ENCODE measurements around the gene PRPSAP1. TPM values are rescaled to one million over a fixed set of nuclear protein-coding genes. Genes with fewer than 3 reads are reported as not detected.

Gene PRPSAP1
- total RNA-seq, 1 experiment from 2014 or later: 47.8 TPM

DNA sequence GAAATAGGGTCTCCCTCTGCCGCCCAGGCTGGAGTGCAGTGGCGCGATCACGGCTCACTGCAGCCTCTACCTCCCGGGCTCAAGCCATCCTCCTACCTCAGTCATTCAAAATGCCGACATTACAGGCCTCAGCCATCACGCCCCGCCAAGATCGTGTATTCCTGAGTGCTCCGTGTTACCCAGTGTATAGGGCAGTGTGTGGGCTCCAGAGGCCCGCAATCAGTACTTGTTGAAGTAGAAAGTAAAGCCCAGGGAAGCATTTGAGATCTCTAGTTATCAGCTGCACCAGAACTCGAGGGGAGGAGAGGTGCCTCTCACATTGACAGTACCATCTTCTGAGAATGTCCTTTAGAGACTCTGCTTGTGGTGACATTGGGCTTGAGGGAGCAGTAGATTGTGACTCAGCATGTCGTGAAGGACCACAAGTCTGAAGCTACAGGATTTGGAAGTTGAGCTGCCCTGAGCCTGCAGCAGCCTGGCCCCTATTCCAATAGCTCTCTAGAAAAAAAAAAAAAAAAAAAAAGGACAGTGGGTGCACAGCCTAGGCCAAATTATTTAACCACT lies 1.1 kb upstream of the PRPSAP1 start:
- Histone ChIP-seq H3K36me3 (ENCODE audit: low read depth, low read length) (no peaks in the 10 kb centered on the region), H3K4me2 (ENCODE audit: low read length) (peak overlapping the region; percentile 90), H3F3A (ENCODE audit: low read length, unreplicated experiment) (no peaks in the 10 kb centered on the region), H3K27ac (ENCODE audit: low read length) (peak overlapping the region; percentile 27), H3K79me2 (ENCODE audit: low read length) (peaks cover 35% of the 10 kb centered on the region), H2AFZ (ENCODE audit: low read length) (peak overlapping the region; percentile 89), H4K20me1 (ENCODE audit: low read length) (no peaks in the 10 kb centered on the region), H3K9me2 (replicated peaks; ENCODE audit: low read length) (no peaks in the 10 kb centered on the region), H3K4me1 (ENCODE audit: insufficient read depth, low read length) (peaks cover 24% of the 10 kb centered on the region), H3K4me3 (ENCODE audit: low read length) (peak overlapping the region; percentile 92; the same call in 1 of the 2 replicates), H3K9me3 (ENCODE audit: low read length) (no peaks in the 10 kb centered on the region), H3K27me3 (ENCODE audit: low read length) (no peaks in the 10 kb centered on the region), H3K9ac (ENCODE audit: low read length) (peak overlapping the region; percentile 78; the same call in 1 of the 2 replicates)
- no peak for TF ChIP-seq EZH2 (IDR thresholded peaks at IDR 0.05; ENCODE audit: low read length, unreplicated experiment)
- no peak for TF ChIP-seq CTCF (conservative IDR thresholded peaks at IDR 0.05; ENCODE audit: low read depth, low read length)
- no peak for TF ChIP-seq EZH2phosphoT487 (IDR thresholded peaks at IDR 0.05; ENCODE audit: borderline replicate concordance, low read length)
- ATAC-seq (no peak), DNase-seq (peak; percentile 31)
- CTCF ChIA-PET: interaction anchor here (1.0 to 2.0 kb wide), 3 partner anchors 16 to 104 kb away, joined by 3 to 12 read pairs (median 9); no protein-coding TSS in a partner anchor
- intact Hi-C loops (cut with micrococcal nuclease): loop anchor here (2.0 to 5.0 kb wide), 2 partner anchors 16 to 32 kb away; no protein-coding TSS in a partner anchor
- POLR2A ChIA-PET (ENCODE audit: unreplicated experiment): interaction anchor here (0.5 to 0.6 kb wide), 2 partner anchors 30 to 33 kb away, joined by 5 to 10 read pairs; no protein-coding TSS in a partner anchor
- no TSS peak for BruUV-seq (replicated peaks)

DNA sequence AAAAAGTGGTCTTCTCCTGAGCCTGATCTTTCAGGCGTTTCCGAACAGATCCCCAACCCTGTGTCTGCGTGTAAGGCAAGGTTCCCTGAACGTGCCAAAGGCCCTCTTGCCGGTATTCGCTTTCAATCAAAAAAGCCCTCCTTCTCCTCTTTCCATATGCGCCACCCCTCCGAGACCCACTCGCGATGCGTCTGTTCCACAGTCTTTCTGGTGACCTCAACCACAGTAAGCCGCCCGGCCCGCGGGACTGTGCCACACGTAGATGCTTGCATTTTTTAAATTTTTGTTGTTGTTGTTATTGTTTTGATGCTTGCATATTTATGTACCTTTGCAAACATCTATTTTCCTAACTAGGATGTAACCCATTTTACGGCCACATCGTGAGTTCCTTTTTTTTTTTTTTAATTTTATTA lies 607 bp upstream of the PRPSAP1 start:
- H3K79me2 ChIP-seq (ENCODE audit: low read length): peaks cover 40% of the 10 kb centered on the region
- H3K9me2 ChIP-seq (replicated peaks; ENCODE audit: low read length): no peaks in the 10 kb centered on the region
- peak overlapping the region; percentile 90 for H3K4me2 ChIP-seq (ENCODE audit: low read length)
- H3K9ac ChIP-seq (ENCODE audit: low read length): peak overlapping the region; percentile 78
- peaks cover 24% of the 10 kb centered on the region for H3K4me1 ChIP-seq (ENCODE audit: insufficient read depth, low read length)
- ATAC-seq (no peak; the same call in 1 of the 2 replicates), DNase-seq (no peak)
- H3K27ac ChIP-seq (ENCODE audit: low read length): peak overlapping the region; percentile 81
- H3K36me3 ChIP-seq (ENCODE audit: low read depth, low read length): no peaks in the 10 kb centered on the region
- H2AFZ ChIP-seq (ENCODE audit: low read length): peak overlapping the region; percentile 94
- H3F3A ChIP-seq (ENCODE audit: low read length, unreplicated experiment): no peaks in the 10 kb centered on the region
- H3K9me3 ChIP-seq (ENCODE audit: low read length): no peaks in the 10 kb centered on the region
- intact Hi-C loops (cut with micrococcal nuclease): loop anchor here (2.0 to 5.0 kb wide), 2 partner anchors 16 to 33 kb away; no protein-coding TSS in a partner anchor
- BruUV-seq (replicated peaks): TSS peak; percentile 75
- POLR2A ChIA-PET (ENCODE audit: unreplicated experiment): interaction anchor here (0.7 to 1.0 kb wide), 2 partner anchors 16 to 59 kb away, joined by 4 to 13 read pairs; no protein-coding TSS in a partner anchor
- no peaks in the 10 kb centered on the region for H3K27me3 ChIP-seq (ENCODE audit: low read length)
- H4K20me1 ChIP-seq (ENCODE audit: low read length): no peaks in the 10 kb centered on the region
- TF ChIP-seq EZH2 (IDR thresholded peaks at IDR 0.05; ENCODE audit: low read length, unreplicated experiment): no peak
- no peak for TF ChIP-seq CTCF (conservative IDR thresholded peaks at IDR 0.05; ENCODE audit: low read depth, low read length)
- TF ChIP-seq EZH2phosphoT487 (IDR thresholded peaks at IDR 0.05; ENCODE audit: borderline replicate concordance, low read length): no peak
- peak overlapping the region; percentile 92 for H3K4me3 ChIP-seq (ENCODE audit: low read length)
- CTCF ChIA-PET: interaction anchor here (1.0 to 2.3 kb wide), 5 partner anchors 11 to 50 kb away, joined by 3 to 19 read pairs (median 3); partner anchors contain the start of gene SPHK1

Measured in PC-3 (cell line).